GM21737 (cell line): Measurements from ENCODE around the gene ELAPOR1.
A peak's percentile ranks its signal among the peaks of the same experiment; 100 is the strongest.

Experiments used
- ATAC-seq: cut with Tn5 transposase; IDR thresholded peaks from one replicate; pipeline ENCODE4 v1.9.1; 2021; ENCODE audit warnings: mild to moderate bottlenecking, moderate library complexity; ENCODE audit not compliant: unreplicated experiment

The ELAPOR1 gene

DNA sequence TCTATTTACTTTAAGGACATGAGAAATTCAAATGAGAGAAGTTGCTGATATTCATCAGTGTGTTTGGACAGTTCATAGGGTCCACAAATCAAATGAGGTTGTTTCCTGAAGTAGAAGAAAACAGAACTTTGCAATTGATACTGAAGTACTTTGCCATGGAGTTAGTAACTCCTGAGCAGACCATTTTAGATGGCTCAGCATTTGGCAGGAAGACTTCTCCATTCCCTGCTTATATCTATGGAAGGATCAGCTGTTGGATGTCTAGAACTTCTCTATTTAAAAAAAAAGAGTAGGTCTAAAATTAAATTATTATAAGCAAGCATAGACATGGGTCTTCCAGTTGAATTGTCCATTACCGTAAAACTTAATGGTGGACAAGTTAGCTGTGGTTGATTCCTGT, 18.3 kb upstream of the ELAPOR1 start:
- ATAC-seq = no peak

DNA sequence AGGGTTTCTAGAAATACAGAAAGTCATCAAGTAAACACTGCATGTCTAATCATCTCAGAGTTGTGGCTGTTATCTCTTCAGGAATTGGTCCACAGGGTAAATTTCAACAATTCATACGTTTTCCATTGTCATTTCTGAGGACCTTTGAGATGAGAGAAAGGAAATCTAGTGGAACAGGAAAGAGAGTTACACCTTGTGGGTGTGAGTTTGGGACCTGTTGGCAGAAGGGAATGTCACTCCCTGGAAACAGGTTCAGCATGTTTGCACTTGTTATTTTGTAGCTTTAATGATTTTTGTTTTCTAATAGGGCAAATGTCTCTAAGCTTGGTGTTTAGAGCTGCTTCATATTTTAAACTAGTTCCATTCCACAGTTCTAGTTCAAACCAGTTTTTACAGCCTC, 17.8 kb upstream of the ELAPOR1 start:
- ATAC-seq = no peak

DNA sequence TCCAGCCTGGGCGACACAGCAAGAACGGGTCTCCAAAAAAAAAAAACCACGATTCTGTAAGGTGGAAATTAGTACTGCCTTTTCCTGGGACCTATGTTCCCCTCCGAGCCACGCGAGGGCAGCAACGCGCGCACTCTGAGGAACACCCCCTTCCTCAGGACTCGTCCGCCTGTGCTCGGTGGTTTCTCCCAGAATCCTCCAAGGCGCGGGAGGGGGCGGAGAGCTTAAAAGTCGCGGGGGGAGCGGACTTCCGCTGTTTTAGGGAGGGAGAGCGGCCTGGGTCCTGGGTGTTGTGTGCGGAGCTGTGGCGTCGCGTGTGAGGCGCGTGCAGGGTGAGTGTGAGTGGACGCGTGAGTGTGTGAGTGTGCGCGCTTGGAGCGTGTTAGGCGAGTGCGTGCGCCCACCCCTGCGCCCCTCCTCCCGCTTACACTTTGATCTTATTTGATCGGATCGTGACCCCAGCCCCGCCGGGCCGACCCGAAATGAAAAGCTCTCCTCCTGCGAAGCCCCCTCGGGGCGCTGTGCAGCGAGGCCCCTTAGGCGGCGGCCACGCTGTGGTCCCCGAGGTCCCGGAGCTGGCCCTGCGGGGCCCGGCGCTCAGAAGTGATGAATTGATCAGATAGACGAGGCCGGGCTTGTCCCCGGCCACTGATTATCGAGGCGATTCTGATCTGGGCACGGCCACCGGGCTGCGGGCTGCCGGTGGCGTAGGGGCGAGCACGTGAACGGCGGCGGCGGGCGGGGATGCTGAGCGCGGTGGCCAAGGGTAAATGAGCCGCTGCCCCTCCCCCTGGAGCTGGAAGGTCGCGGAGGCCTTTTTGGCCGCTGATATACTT, 13.8 kb upstream of the ELAPOR1 start:
- ATAC-seq = peak; percentile 89

DNA sequence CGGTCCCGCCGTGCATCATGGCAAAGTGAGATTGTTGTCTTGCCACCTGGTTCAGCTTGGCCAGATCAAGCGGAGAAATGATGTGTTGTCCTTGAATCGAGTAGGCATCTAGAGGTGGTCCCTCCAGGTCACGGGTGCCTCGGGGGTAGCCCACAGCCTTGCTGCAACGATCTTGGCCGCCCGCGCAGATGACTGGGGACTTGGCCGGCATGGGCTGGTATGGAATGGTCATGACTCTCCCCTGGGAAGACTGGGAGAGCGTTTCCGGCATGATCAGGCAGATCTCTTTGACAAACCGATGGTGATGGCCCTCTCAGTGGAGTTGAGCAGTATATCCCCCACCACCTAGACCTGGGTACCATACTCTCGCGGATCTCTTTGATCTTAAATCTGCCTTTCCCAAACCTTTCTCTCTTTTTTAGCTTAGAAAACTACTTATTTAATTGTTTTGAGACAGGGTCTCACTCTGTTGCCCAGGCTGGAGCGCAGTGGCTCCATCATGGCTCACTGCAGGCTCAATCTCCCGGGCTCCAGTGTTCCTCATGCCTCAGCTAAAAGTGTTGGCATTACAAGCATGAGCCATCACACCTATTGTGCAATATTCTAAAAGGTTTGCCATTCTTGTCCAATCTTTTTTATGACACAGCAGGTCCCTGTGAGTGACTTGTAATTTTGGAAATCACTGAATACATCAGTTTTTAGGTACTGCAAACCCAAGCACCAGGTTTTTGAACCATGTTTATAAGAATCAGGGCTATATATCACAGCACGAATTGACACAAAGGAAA, 9.4 kb upstream of the ELAPOR1 start:
- no peak for ATAC-seq

DNA sequence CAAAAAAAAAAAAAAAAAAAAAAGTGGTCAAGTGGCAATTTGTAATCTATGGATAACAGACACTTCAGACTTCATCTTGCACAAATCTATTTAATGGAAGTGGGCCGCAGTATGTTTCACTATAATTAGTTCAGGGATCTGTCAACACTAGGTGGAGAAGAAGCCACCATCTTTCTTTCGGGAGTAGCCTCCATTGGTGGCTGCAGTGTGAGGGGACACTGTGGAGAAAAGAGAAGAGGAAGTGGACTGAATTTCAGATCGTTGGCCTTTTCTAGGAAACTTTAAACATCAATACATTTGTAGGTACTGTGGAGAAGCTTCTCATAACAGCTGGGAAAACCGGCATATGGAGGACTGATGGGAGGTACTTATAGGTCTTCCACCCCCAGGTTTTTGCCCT, 8.0 kb upstream of the ELAPOR1 start:
- ATAC-seq = no peak

DNA sequence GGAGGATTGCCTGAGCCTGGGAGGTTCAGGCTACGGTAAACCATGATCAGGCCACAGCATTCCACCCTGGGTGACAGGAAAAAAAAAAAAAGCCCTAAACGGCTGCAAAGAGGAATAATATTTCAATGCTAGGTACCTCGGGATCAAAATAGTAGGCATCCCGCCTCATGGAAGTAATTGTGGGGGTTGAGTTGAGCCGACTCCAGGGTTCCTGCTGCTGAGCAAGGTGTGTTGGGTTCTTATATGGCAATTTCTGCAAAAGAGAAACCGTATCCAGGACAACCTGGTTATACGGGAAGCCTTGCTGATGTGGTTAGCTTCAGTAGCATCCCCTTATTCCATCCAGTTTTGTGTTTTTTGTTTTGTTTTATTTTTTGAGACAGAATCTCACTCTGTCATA, 6.1 kb upstream of the ELAPOR1 start:
- no peak for ATAC-seq

DNA sequence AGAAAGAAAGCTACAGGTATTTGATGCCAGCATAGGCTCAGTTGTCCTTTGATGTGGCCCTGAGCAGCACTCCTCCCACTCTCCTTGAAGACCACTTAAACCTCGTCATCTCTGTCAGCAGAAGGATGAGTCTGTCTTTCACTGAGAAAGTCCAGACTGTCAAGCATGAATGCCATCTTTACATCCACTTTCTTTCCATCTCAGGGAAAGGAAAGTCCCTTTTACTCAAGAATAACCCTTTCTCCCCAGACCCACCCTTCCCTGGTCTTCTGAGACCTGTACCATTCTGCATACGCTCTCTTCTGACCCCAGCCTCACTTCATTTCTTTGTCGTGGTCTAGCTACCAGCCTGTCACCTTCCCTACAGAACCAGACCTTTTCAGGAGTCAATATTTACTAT, 4.0 kb upstream of the ELAPOR1 start:
- ATAC-seq = no peak

DNA sequence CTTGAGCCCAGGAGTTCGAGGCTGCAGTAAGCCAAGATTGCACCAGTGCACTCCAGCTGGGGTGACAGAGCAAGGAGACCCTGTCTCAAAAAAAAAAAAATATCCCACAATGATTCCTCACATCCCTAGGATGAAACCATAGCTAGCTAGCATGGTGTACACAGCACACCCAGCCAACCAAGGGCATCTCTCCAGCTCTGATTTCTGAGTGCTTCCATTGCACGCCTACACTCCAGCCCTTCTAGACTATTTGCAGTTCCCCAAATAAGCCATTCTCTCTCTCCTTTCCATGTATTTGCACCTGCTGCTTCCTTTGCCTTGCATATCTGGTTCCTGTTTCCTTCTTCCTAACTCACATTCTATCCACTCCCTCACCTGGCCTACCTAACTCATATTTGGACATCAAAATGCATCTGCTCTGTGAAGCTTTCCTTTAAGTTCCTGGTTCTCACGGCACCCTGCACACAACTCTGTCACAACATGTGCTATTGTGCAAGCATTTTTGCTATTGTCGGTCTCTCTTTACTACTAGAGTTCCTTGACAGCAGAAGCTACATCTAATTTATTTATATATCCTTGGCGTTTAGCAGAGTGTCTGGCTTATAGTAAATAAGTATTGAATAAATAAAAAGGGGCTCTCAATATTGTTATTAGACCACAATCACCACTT, 2.4 kb upstream of the ELAPOR1 start:
- no peak for ATAC-seq

DNA sequence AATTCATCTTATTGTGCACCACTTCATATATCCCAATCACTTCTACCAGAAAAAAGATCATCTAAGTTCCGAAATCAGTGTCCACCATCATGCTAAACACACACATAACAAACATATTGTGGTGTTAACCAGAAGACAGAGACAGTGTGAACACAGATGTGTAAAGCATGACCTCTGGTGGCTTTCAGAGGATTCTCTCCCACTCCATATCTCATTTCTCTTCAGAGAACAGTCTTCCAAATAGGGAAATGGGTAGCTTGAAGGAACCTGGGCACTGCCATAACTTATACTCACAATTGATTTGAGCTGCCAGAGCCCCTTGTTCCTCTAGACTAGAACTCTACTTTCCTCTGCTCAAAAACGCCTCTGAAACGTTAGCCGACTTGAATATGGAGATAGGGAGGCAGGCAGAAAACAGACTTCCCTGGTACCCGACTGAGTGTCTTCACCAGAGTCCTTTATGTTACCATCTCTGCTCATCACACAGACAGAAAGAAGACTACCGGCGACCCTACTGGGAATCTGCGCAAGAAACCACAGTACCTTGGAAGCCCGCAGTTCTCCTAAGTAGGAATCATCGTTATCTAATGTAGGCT, 1.8 kb upstream of the ELAPOR1 start:
- ATAC-seq = no peak

DNA sequence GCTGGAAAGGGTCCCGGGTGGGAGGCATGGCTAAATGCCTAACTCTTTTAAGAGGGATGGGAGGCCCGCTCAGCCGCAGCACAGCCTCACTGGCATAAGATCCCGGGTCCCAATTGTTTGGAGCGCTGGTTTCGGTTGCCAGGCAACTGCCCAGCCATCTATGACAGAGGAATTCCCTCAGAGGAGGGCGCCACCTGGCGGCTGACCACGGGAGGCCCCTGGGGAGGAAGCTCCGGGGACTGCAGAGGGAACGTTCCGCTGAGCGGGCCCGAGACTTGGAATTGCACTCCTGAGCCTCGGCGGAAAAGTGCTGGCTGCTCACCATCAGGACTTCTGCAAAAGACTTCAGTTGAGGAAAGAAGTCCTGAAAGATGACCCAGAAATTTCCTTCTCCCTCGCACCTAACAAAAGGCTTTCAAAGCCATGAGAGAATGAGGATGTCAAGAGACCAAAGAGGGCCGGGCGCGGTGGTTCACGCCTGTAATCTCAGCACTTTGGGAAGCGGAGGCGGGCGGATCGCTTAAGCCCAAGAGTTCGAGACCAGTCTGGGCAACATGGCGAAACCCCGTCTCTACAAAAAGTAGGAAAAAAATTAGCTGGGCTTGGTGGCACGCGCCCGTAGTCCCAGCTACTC, 1.1 kb upstream of the ELAPOR1 start:
- ATAC-seq = no peak

DNA sequence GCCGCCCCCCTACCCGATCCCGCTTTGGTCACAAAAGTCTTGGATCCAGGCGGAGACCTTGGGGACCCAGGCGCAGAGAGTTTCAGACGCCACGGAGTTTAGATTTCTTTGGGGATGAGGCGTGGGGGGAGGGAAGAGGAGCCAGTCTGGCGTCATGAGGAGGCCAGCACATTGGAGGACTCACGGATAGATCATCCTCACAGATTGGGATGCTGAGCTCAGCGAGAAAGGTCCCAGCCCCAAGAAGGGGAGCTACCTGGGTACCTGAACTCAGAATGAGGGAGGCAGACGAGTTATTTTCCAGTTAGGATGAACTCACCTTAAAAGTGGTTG, 393 bp downstream of the ELAPOR1 start:
- no peak for ATAC-seq

DNA sequence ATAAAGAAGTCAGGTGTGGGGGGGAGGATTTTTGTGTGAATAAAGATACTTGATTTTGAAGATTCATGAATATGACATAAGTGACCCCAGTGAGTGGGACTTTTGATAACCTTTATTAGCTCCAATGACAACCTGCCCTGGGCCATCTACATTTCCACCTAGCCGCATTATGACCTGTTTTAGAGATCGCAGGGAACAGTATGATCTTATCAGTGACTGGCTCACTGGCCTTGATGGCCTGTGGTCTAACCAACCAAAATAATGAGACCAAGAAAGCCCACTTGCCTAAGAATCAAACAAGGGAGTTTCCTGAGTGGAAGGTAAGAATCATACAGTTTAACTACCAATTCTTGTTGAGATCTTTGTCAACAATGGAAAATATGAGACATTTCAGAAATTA, 1.8 kb downstream of the ELAPOR1 start:
- ATAC-seq = no peak

DNA sequence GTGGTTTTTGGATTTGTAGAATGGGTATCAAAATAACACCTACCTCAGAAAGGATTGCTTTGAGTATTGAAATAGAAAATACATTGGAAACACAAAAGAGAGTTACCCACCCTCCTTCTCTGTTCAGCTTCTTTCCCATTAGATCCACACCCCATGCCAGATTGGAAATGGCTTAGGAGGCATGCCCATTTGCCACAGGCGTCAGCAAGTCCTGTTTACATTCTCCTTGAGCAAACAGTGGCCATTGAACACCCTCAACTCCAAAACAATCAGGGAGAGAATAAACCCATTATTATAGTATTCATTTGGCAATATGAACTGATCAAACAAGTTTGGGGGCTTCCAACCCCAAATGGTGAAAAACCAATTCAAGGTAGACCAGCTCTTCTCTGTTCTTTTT, 2.4 kb downstream of the ELAPOR1 start:
- no peak for ATAC-seq

DNA sequence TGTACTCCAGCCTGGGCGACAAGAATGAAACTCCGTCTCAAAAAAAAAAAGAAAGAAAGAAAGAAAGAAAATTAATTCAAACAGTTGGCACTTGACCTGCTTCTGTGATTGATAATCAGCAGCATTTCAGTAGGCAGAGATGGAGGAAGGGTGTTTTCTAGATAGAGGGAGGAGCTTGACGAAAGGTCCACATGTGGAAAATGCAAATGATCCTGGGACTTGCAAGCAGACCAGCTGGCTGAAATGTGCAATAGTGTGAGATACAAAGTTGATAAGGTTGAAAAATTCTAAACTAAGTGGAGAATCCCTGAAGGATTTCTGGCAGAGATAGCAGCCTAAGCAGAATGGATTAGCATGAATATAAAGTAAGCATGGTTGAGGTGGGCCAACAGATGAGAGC, 4.2 kb downstream of the ELAPOR1 start:
- no peak for ATAC-seq

DNA sequence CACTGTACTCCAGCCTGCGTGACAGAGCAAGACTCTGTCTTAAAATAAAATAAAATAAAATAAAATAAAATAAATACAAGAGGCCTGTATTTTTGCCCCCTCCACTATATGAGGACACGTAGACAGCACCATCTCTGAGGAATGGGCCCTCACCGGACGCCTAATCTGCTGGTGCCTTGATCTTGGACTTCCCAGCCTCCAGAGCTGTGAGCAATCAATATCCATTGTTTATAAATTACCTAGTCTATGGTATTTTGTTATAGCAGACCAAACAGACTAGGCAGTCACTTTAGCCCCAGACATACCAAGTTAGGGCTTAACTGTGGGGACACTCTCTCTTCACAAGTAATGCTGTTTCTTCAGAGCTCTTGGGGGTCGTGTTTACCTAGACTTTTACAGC, 6.4 kb downstream of the ELAPOR1 start:
- no peak for ATAC-seq

DNA sequence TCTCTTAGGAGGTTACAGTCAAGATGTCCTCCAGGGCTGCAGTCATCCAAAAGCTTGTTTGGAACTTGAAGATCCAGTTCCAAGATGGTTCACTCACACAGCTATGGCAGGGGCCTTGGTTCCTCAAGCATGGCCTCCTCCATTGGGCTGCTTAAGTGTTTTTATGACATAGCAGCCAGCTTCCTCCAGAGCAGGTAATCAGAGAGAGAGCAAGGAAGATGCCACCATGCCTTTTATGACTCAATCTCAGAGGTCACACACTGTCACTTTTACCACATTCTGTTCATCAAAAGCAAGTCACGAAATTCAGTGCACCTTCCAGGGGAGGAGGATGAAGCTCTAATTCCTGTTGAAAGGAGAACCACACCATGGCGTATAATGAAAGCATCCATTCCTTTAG, 17.1 kb downstream of the ELAPOR1 start:
- no peak for ATAC-seq

DNA sequence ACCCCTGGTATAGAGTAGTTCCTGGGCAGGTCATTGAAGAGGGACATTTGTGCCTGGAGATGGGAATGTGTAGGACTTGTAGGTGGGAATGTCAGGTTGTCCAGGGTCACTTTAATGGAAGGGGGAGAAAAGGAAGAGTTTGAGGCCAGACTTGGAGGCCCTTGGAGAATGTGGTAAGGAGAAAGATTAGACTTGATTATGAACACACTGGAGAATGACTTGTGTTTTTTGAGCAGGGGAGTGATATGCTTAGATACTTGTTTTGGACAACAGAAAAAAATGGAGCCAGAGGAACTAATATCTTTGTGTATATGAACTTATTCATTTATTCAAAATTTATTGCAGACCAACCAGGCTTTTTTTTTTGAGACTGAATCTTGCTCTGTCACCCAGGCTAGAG, 17.9 kb downstream of the ELAPOR1 start:
- no peak for ATAC-seq

DNA sequence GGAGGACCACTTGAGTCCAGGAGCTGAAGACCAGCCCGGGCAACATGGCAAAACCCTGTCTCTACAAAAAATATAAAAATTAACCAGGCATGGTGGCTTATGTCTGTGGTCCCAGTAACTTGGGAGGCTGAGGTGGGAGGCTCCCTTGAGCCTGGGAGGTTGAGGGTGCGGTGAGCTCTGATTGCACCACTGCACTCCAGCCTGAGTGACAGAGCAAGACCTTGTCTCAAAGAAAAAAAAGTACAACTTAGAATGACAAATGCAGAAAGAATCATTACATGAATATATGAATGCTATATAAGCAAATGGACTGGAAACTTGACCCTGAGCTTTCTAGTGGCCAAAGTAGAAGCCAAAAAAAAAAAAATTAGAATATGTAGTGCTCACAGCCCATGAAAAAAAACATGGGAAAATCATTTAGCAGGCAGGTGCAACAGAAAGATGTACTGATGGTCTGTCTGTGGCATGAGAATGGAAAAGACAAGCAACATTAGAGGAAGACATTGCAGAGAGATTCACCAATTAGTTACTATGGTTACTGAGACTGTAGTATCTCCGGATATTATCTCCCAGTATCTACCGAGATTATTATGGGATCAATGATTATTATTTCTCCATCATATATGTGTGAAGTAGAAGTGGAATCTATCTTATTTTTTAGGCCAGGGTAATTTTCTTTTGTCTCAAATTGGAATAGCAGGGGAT, 19.2 kb downstream of the ELAPOR1 start:
- no peak for ATAC-seq

DNA sequence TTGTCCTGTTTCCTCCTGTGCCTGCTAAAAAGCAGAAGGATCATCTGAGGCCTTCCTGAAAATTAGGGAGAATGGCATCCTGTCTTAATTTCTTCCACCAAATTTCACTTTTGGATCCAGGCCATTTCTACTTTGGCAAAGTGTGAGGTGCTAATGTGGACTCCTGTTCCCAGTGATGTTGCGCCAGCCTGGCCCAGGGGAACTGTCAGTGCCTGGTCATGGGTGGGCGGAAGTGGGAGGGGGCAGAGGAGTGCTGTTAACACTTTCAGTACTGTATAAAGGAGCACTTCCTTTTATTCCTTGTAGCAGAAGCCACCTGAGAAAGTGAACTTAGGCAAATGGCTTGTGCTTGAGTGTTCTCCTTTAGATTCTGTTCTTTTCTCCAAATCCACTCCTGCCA, 19.9 kb downstream of the ELAPOR1 start:
- no peak for ATAC-seq

DNA sequence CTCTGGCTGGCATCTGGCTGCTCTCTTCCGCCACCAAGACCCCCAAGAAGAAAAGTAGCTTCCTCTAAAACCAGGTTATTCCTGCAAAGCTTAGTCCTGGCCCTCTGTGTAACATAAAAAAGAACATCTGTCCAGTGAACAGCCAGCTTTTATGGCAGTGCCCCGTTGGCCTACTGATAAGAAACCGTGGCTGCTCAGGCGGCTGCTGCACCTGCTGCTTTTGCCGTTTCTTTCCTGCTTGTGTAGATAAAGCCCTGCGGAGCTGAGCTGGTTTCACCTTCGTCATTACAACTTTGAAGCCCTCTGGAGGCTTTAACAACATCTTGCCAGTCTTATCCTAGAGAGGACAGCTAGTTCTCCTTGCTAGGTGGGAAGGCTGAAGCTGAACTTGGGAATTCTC, 20.5 kb downstream of the ELAPOR1 start:
- ATAC-seq = no peak

DNA sequence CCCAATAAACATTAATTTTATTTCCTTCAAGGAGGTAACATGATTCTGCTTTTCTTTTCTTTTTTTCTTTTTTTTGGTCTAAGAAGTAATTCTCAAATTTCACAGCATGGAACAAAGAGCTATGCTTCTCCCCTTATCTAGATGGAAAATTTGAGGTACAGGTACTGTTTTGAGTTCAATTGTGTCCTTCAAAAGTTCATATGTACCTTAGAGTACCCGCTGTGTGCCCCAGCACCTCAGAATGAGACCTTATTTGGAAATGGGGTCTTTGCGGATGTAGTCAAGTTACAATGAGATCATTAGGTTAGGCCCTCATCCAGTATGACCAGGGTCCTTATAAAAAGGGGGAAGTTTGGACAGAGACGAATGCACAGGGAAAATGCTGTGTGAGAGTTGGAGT, 22.0 kb downstream of the ELAPOR1 start:
- no peak for ATAC-seq
